GM21825 (cell line): ENCODE results near the gene HECW1.
A peak's percentile ranks its signal among the peaks of the same experiment; 100 is the strongest.

Source experiments
- ATAC-seq: cut with Tn5 transposase; IDR thresholded peaks from one replicate; pipeline ENCODE4 v1.9.1; 2021; ENCODE audit warnings: mild to moderate bottlenecking, moderate library complexity; ENCODE audit not compliant: unreplicated experiment

The HECW1 gene

GRCh38 chr7:43142703-43143102, 30.3 kb downstream of the HECW1 start:
- ATAC-seq: no peak

- ATAC-seq: no peak
Measured at GRCh38 chr7:43143918-43144589, 31.6 kb downstream of the HECW1 start.

GRCh38 chr7:43148161-43148731, 35.8 kb downstream of the HECW1 start:
- ATAC-seq: no peak

GRCh38 chr7:43151076-43151475, 38.6 kb downstream of the HECW1 start:
- no peak for ATAC-seq

GRCh38 chr7:43152696-43153095, 40.2 kb downstream of the HECW1 start:
- ATAC-seq: no peak

- no peak for ATAC-seq
Measured at GRCh38 chr7:43155636-43156035, 43.2 kb downstream of the HECW1 start.

- no peak for ATAC-seq
Measured at GRCh38 chr7:43163885-43164284, 51.4 kb downstream of the HECW1 start.

- ATAC-seq: peak; percentile 87
Measured at GRCh38 chr7:43164757-43165156, 52.3 kb downstream of the HECW1 start.

GRCh38 chr7:43166686-43167085, 54.2 kb downstream of the HECW1 start:
- no peak for ATAC-seq

- no peak for ATAC-seq
Measured at GRCh38 chr7:43169076-43169475, 56.6 kb downstream of the HECW1 start.

- ATAC-seq: no peak
Measured at GRCh38 chr7:43170571-43170970, 58.1 kb downstream of the HECW1 start.

- no peak for ATAC-seq
Measured at GRCh38 chr7:43175570-43176200, 63.2 kb downstream of the HECW1 start.

GRCh38 chr7:43179393-43179792, 66.9 kb downstream of the HECW1 start:
- ATAC-seq: no peak

- no peak for ATAC-seq
Measured at GRCh38 chr7:43192806-43193460, 80.5 kb downstream of the HECW1 start.

- no peak for ATAC-seq
Measured at GRCh38 chr7:43193893-43194292, 81.4 kb downstream of the HECW1 start.

GRCh38 chr7:43195256-43195655, 82.8 kb downstream of the HECW1 start:
- ATAC-seq: no peak

GRCh38 chr7:43195768-43196167, 83.3 kb downstream of the HECW1 start:
- no peak for ATAC-seq

GRCh38 chr7:43196379-43196778, 83.9 kb downstream of the HECW1 start:
- ATAC-seq: no peak

GRCh38 chr7:43198016-43198415, 85.6 kb downstream of the HECW1 start:
- ATAC-seq: no peak

GRCh38 chr7:43198599-43199090, 86.2 kb downstream of the HECW1 start:
- ATAC-seq: no peak

GRCh38 chr7:43199371-43200160, 87.1 kb downstream of the HECW1 start:
- ATAC-seq: no peak
